Measurements from ENCODE around the gene MSX1. TPM values are rescaled to one million over a fixed set of nuclear protein-coding genes. Genes with fewer than 3 reads are reported as not detected.

The MSX1 gene
- total RNA-seq, 4 donors from 2014 or later = 1.2 to 4.4 (median 2.5) TPM

GRCh38 chr4:4856071-4857000, 3.1 kb upstream of the MSX1 start:
- H3K27me3 ChIP-seq = peaks cover 86 to 93% (median 92%) of the 10 kb centered on the region in 3 donors
- in situ Hi-C loops (cut with MboI; ENCODE audit: low sequenced_read_pairs in 4 of 4) = no loop called here

GRCh38 chr4:4857001-4857808, 2.3 kb upstream of the MSX1 start:
- no peak overlapping the region for H3K27ac ChIP-seq
- peak overlapping the region; percentile 6 to 57 (median 34) for H3K4me3 ChIP-seq
- H3K4me1 ChIP-seq = peaks cover 10 to 34% of the 10 kb centered on the region in 2 donors
- TF ChIP-seq POLR2A (IDR thresholded peaks at IDR 0.05) (no peak), CTCF (IDR thresholded peaks at IDR 0.05 in 4 of 5, conservative IDR thresholded peaks at IDR 0.05 in 1 of 5) (no peak)
- in situ Hi-C loops (cut with MboI; ENCODE audit: low sequenced_read_pairs in 4 of 4) (no loop called here), intact Hi-C loops (cut with DNase I; ENCODE audit: low total_unique reads) (no loop called here)
- H3K27me3 ChIP-seq = peaks cover 87 to 93% (median 92%) of the 10 kb centered on the region in 3 donors
- ATAC-seq (no peak), DNase-seq (no peak)
- no peaks in the 10 kb centered on the region for H3K36me3 ChIP-seq
- no peaks in the 10 kb centered on the region for H3K9me3 ChIP-seq

More at GRCh38 chr4:4856071-4857000, 3.1 kb upstream of the MSX1 start:
- Histone ChIP-seq H3K36me3 (no peaks in the 10 kb centered on the region), H3K27ac (no peak overlapping the region), H3K9me3 (no peaks in the 10 kb centered on the region), H3K4me1 (peaks cover 4 to 34% of the 10 kb centered on the region in 2 donors), H3K4me3 (peak overlapping the region; percentile 6 to 57 (median 34))
- ATAC-seq (no peak), DNase-seq (no peak)
- TF ChIP-seq POLR2A (IDR thresholded peaks at IDR 0.05) (no peak), CTCF (IDR thresholded peaks at IDR 0.05 in 4 of 5, conservative IDR thresholded peaks at IDR 0.05 in 1 of 5) (no peak)
- intact Hi-C loops (cut with DNase I; ENCODE audit: low total_unique reads) = no loop called here

GRCh38 chr4:4857809-4858508, 1.5 kb upstream of the MSX1 start:
- no peak for DNase-seq
- Histone ChIP-seq H3K27ac (no peak overlapping the region), H3K9me3 (no peaks in the 10 kb centered on the region), H3K36me3 (peaks cover 0 to 5% of the 10 kb centered on the region in 2 donors), H3K4me3 (no peak overlapping the region), H3K27me3 (peaks cover 87 to 93% (median 92%) of the 10 kb centered on the region in 3 donors), H3K4me1 (peaks cover 10 to 29% of the 10 kb centered on the region in 2 donors)
- intact Hi-C loops (cut with DNase I; ENCODE audit: low total_unique reads) (no loop called here), in situ Hi-C loops (cut with MboI; ENCODE audit: low sequenced_read_pairs in 4 of 4) (no loop called here)
- TF ChIP-seq POLR2A (IDR thresholded peaks at IDR 0.05) (no peak), CTCF (IDR thresholded peaks at IDR 0.05 in 4 of 5, conservative IDR thresholded peaks at IDR 0.05 in 1 of 5) (no peak)
- no peak for ATAC-seq

- intact Hi-C loops (cut with DNase I; ENCODE audit: low total_unique reads) (no loop called here), in situ Hi-C loops (cut with MboI; ENCODE audit: low sequenced_read_pairs in 4 of 4) (no loop called here)
- peaks cover 83 to 93% (median 88%) of the 10 kb centered on the region in 3 donors for H3K27me3 ChIP-seq
These were observed 739 bp upstream of the MSX1 start for GRCh38 chr4:4858527-4859324.

More at GRCh38 chr4:4858527-4859324, 739 bp upstream of the MSX1 start:
- no peak for DNase-seq
- Histone ChIP-seq H3K36me3 (peaks cover 0 to 5% of the 10 kb centered on the region in 2 donors), H3K4me3 (peak overlapping the region; percentile 34 to 81 (median 70)), H3K4me1 (peaks cover 10 to 21% of the 10 kb centered on the region in 2 donors), H3K9me3 (no peaks in the 10 kb centered on the region), H3K27ac (no peak overlapping the region)
- TF ChIP-seq CTCF (IDR thresholded peaks at IDR 0.05 in 4 of 5, conservative IDR thresholded peaks at IDR 0.05 in 1 of 5) = no peak
- no peak for ATAC-seq
